Right atrium auricular region (tissue), 2 donors: ENCODE results near the gene PIAS1. TPM values are rescaled to one million over a fixed set of nuclear protein-coding genes. Genes with fewer than 3 reads are reported as not detected.
"Not testable (repeated sequence)": the region's sequence is repeated elsewhere in the genome, so short reads cannot be mapped to it uniquely, and the experiment has no call there.

Experiments
- DNase-seq: peaks from one replicate; pipeline ENCODE4 v3.0.0-alpha.2; 2019; ENCODE audit warnings: low spot score
- H3K27ac ChIP-seq, 2 donors: fragments of 200-600 bp; sonication (generic); 1 replicate in 1 of 2; 2 replicates in 1 of 2; pipeline ENCODE4 v1.5.1; 2016 to 2019
- H3K27me3 ChIP-seq, 2 donors: fragments of 200-600 bp; sonication (generic); one replicate each; pipeline versions ENCODE4 v1.5.1 to v1.6.0; 2017 to 2019
- H3K36me3 ChIP-seq: fragments of 200-600 bp; sonication (generic); one replicate; pipeline ENCODE4 v1.5.1; 2016
- H3K4me1 ChIP-seq, 2 donors: fragments of 200-600 bp; sonication (generic); one replicate each; pipeline versions ENCODE4 v1.5.1 to v1.6.0; 2017 to 2019
- H3K4me3 ChIP-seq, 2 donors: fragments of 200-600 bp; sonication (generic); 1 replicate in 1 of 2; 2 replicates in 1 of 2; pipeline ENCODE4 v1.5.1; 2017 to 2019; ENCODE audit warnings: mild to moderate bottlenecking in 1 of 2, moderate library complexity in 1 of 2
- H3K9me3 ChIP-seq, 2 donors: fragments of 200-600 bp; sonication (generic); one replicate each; pipeline ENCODE4 v1.5.1; 2019
- CTCF ChIP-seq, 2 donors: fragments of 200-600 bp; sonication (generic); IDR thresholded peaks; one replicate each; pipeline ENCODE4 v1.5.1; 2019; ENCODE audit warnings: antibody characterized with exemption in 2 of 2
- total RNA-seq, 2 donors: library from RNA; depleted of rRNA; stranded (reverse); fragments of >200 nt; gene quantifications; one replicate each; pipeline ENCODE4 v1.1.0, GENCODE V29; 2016

Gene PIAS1
- total RNA-seq, 2 donors from 2014 or later = 24.5 to 26.7 TPM

GRCh38 chr15:68056097-68056865 is 2.2 kb downstream of the PIAS1 start:
- Histone ChIP-seq H3K4me1 (peaks cover 0 to 24% of the 10 kb centered on the region in 2 donors), H3K27me3 (no peaks in the 10 kb centered on the region), H3K4me3 (peak overlapping the region; percentile 99), H3K36me3 (no peaks in the 10 kb centered on the region), H3K9me3 (no peaks in the 10 kb centered on the region), H3K27ac (peak overlapping the region; percentile 97)
- TF ChIP-seq CTCF (IDR thresholded peaks at IDR 0.05) = no peak
- no peak for DNase-seq

GRCh38 chr15:68057034-68057433 is 2.9 kb downstream of the PIAS1 start:
- H3K36me3 ChIP-seq = no peaks in the 10 kb centered on the region
- DNase-seq = no peak
- no peak overlapping the region for H3K4me3 ChIP-seq
- H3K27me3 ChIP-seq = no peaks in the 10 kb centered on the region
- TF ChIP-seq CTCF (IDR thresholded peaks at IDR 0.05) = no peak
- no peak overlapping the region for H3K27ac ChIP-seq
- no peaks in the 10 kb centered on the region for H3K9me3 ChIP-seq
- H3K4me1 ChIP-seq = peaks cover 0 to 30% of the 10 kb centered on the region in 2 donors

DNA sequence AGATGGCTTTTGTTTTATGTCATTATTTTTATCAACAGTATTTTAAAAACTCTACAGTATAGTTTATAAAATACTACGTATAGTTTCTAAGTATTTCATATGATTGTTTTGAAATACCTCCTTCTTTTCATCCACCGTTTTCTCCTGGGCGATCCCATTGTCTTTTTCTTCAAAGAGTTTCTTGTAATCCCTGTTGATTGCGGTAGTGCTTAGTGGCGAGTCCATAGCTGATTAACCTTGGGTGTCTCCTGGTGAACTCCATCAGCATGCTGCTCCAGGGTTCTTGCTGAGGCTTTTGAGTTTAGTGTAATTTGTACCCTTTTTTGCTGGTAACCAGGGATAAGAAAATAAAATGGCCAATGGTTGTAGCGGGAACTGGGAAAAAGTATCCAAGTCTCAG is 3.6 kb downstream of the PIAS1 start:
- no peak for DNase-seq
- H3K36me3 ChIP-seq = no peaks in the 10 kb centered on the region
- H3K4me1 ChIP-seq = peaks cover 0 to 35% of the 10 kb centered on the region in 2 donors
- TF ChIP-seq CTCF (IDR thresholded peaks at IDR 0.05) = no peak
- H3K9me3 ChIP-seq = no peaks in the 10 kb centered on the region
- H3K27me3 ChIP-seq = no peaks in the 10 kb centered on the region
- no peak overlapping the region for H3K4me3 ChIP-seq
- H3K27ac ChIP-seq = no peak overlapping the region

GRCh38 chr15:68058970-68059369 is 4.9 kb downstream of the PIAS1 start:
- not testable (repeated sequence) for H3K36me3 ChIP-seq

GRCh38 chr15:68059630-68060029 is 5.5 kb downstream of the PIAS1 start:
- TF ChIP-seq CTCF (IDR thresholded peaks at IDR 0.05) = no peak
- Histone ChIP-seq H3K9me3 (no peaks in the 10 kb centered on the region), H3K4me1 (peaks cover 0 to 44% of the 10 kb centered on the region in 2 donors), H3K36me3 (no peaks in the 10 kb centered on the region), H3K4me3 (no peak overlapping the region), H3K27ac (no peak overlapping the region), H3K27me3 (no peaks in the 10 kb centered on the region)
- no peak for DNase-seq

More at GRCh38 chr15:68058970-68059369, 4.9 kb downstream of the PIAS1 start:
- not testable (repeated sequence) for H3K27ac ChIP-seq, H3K9me3 ChIP-seq, H3K27me3 ChIP-seq, DNase-seq, H3K4me3 ChIP-seq
- H3K4me1 ChIP-seq = peaks cover 0 to 43% of the 10 kb centered on the region in 2 donors

DNA sequence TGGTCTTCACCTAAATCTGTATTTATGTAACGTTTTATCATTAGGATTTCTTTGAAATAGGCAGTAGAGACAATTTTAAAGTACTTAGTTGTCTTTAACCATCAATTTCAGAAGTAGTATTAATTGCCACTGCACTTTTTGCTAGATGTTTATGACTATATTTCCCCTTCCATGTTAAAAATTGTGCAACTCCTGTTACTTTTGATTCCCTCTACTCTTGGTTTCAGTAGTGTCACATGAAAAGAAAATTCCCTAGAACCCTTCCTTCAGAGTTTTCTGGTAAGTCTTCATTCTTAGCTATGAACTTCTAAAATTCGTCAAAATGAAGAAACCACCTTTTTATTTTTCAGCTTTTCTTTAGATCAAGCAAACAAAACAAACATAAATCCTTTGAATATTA is 7.1 kb downstream of the PIAS1 start:
- TF ChIP-seq CTCF (IDR thresholded peaks at IDR 0.05) = no peak
- no peak overlapping the region for H3K4me3 ChIP-seq
- no peak for DNase-seq
- no peaks in the 10 kb centered on the region for H3K9me3 ChIP-seq
- no peaks in the 10 kb centered on the region for H3K27me3 ChIP-seq
- H3K36me3 ChIP-seq = no peaks in the 10 kb centered on the region
- H3K27ac ChIP-seq = no peak overlapping the region
- H3K4me1 ChIP-seq = peaks cover 0 to 34% of the 10 kb centered on the region in 2 donors
